Smooth muscle cell (in vitro differentiated cells): ENCODE results near the gene TMEM62. TPM values are rescaled to one million over a fixed set of nuclear protein-coding genes. Genes with fewer than 3 reads are reported as not detected.

Experiments used
- DNase-seq: peaks from one replicate; lab custom pipeline; 2025; ENCODE audit not compliant: unreplicated experiment; lab: John Stamatoyannopoulos, UW
- H2AFZ ChIP-seq: fragments of 200-600 bp; sonication (generic); 2 replicates; pipeline ENCODE4 v1.6.0; 2016; ENCODE audit warnings: antibody characterized with exemption, low read depth, mild to moderate bottlenecking
- H3F3A ChIP-seq: fragments of 200-600 bp; sonication (generic); 2 replicates; pipeline ENCODE4 v1.6.0; 2017; ENCODE audit warnings: antibody characterized with exemption, low read depth
- H3K27ac ChIP-seq: fragments of 200-600 bp; sonication (generic); 2 replicates; pipeline ENCODE4 v1.5.1; 2016; ENCODE audit warnings: low read depth, mild to moderate bottlenecking
- H3K27me3 ChIP-seq: fragments of 200-600 bp; sonication (generic); 2 replicates; pipeline ENCODE4 v1.6.1; 2016; ENCODE audit warnings: low read depth, mild to moderate bottlenecking
- H3K36me3 ChIP-seq: fragments of 200-600 bp; sonication (generic); 2 replicates; pipeline ENCODE4 v1.5.1; 2016; ENCODE audit warnings: low read depth
- H3K4me1 ChIP-seq: fragments of 200-600 bp; sonication (generic); 2 replicates; pipeline ENCODE4 v1.5.1; 2016; ENCODE audit warnings: low read depth
- H3K4me2 ChIP-seq: fragments of 200-600 bp; sonication (generic); 2 replicates; pipeline ENCODE4 v1.6.0; 2016; ENCODE audit warnings: mild to moderate bottlenecking
- H3K4me3 ChIP-seq: fragments of 200-600 bp; sonication (generic); 2 replicates; pipeline ENCODE4 v1.5.1; 2016; ENCODE audit warnings: mild to moderate bottlenecking
- H3K79me2 ChIP-seq: fragments of 200-600 bp; sonication (generic); 2 replicates; pipeline ENCODE4 v1.6.0; 2016; ENCODE audit warnings: low read depth, mild to moderate bottlenecking
- H3K9ac ChIP-seq: fragments of 200-600 bp; sonication (generic); 2 replicates; pipeline ENCODE4 v1.6.0; 2016; ENCODE audit warnings: low read depth
- H3K9me3 ChIP-seq: fragments of 200-600 bp; sonication (generic); replicated peaks from 2 replicates; pipeline ENCODE4 v1.5.1; 2016; ENCODE audit warnings: low read depth
- H4K20me1 ChIP-seq: fragments of 200-600 bp; sonication (generic); 2 replicates; pipeline ENCODE4 v1.6.0; 2016; ENCODE audit warnings: low read depth
- CTCF ChIP-seq: fragments of 200-600 bp; sonication (generic); IDR thresholded peaks from 2 replicates; pipeline ENCODE4 v1.5.1; 2017; ENCODE audit warnings: borderline replicate concordance, mild to moderate bottlenecking, antibody characterized with exemption; ENCODE audit not compliant: insufficient read depth, poor library complexity, severe bottlenecking
- WGBS: methylation state at CpG from one replicate; pipeline ENCODE4 v1.1.7; 2016; ENCODE audit warnings: low lambda C conversion rate; 5-methylcytosine and 5-hydroxymethylcytosine counted together
- polyA plus RNA-seq: library from polyadenylated mRNA; unstranded; fragments of >200 nt; fragmentation: Nextera tagmentation; extraction: Ambion mirVana; gene quantifications from 2 replicates; pipeline ENCODE4 v1.2.1, GENCODE V29; 2016
- total RNA-seq: library from RNA; depleted of rRNA; stranded (reverse); fragments of >200 nt; gene quantifications from 2 replicates; pipeline ENCODE4 v1.2.3, GENCODE V29; 2014

The TMEM62 gene
- total and polyA plus RNA-seq, 2 experiments from 2014 or later = 3.1 to 12.0 TPM

DNA sequence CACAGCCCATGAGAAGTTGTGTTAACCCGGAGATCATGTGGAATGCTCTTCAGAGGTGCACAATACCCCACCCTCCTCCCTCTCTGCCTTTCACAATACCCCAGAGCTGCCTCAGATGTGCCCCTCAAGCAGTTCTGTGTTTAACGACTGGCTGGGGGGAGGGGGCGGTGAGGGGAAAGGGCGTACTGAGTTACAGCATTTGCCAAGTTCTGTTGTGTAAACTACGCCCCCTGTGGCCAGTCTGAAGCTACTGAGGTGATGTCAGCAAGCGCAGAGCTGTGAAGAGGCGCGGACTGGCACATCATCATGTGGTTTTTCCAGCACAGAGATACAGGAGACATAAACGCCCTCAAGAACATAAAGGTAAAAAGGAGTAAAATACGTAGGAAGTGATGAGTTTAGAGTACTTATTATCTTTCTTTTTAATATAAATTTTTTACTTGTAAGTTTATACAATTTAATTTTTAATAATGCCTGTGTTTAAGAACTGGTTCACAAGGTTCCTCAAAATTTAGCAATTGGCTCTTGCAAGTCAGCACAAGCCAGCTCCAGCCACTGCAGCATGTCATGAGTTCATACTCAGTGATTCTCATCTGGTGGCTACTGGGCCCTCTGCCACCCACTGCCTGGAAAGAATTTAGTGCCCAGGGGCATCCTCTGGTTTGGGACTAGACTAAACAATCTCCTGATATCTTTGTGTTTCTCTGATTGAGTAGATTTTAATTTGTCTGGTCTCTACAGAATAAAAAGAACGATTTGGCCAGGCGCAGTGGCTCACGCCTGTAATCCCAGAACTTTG is 85.7 kb downstream of the TMEM62 start:
- TF ChIP-seq CTCF = peak; percentile 46
- Histone ChIP-seq H3K4me3 (no peak overlapping the region), H3K27ac (no peak overlapping the region), H3K9ac (no peak overlapping the region), H3K4me1 (peaks cover 4% of the 10 kb centered on the region), H3K36me3 (no peaks in the 10 kb centered on the region), H3K4me2 (no peak overlapping the region), H2AFZ (no peak overlapping the region), H3F3A (no peaks in the 10 kb centered on the region), H3K9me3 (no peaks in the 10 kb centered on the region), H3K27me3 (peaks cover 2% of the 10 kb centered on the region), H3K79me2 (no peaks in the 10 kb centered on the region), H4K20me1 (no peaks in the 10 kb centered on the region)
- 47% methylated on average over 13 of the region's 13 CpGs for WGBS
- DNase-seq = no peak

GRCh38 chr15:43219929-43220928 is 86.8 kb downstream of the TMEM62 start:
- DNase-seq = no peak
- no peaks in the 10 kb centered on the region for H3F3A ChIP-seq
- H4K20me1 ChIP-seq = no peaks in the 10 kb centered on the region
- TF ChIP-seq CTCF = no peak
- no peaks in the 10 kb centered on the region for H3K9me3 ChIP-seq
- H3K4me1 ChIP-seq = peaks cover 4% of the 10 kb centered on the region
- peaks cover 3% of the 10 kb centered on the region for H3K27me3 ChIP-seq
- no peaks in the 10 kb centered on the region for H3K36me3 ChIP-seq
- H3K27ac ChIP-seq = no peak overlapping the region
- no peak overlapping the region for H3K4me2 ChIP-seq
- no peak overlapping the region for H3K9ac ChIP-seq
- H2AFZ ChIP-seq = no peak overlapping the region
- 96% methylated on average over 16 of the region's 16 CpGs for WGBS
- H3K4me3 ChIP-seq = no peak overlapping the region
- no peaks in the 10 kb centered on the region for H3K79me2 ChIP-seq

DNA sequence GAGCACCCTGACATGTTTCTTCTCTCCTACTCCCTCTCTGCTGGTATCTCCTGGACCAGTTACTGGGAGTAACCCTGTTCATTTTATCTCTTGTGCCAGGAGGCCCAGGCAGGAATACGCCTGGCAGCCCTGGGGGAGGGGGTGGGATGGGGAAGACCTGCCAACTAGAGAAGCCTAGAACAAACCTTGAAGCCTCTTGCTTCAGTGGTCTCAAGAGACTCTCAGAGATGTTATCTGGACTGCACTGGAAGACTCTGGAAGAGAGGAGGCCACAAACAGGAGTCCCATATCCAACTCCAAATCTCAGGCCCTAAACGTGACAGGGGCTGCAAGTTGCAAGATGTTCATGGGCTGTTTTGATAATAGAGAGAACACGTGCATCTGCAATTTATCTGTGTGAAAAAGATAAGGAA is 87.6 kb downstream of the TMEM62 start, which contains the start of gene EPB42:
Gene EPB42, minus strand, starts transcription at position 28 of the 413 bp plus-strand sequence. CDS start 193 bp downstream, outside the sequence.
- Histone ChIP-seq H3K4me3 (no peak within 1 kb of the TSS), H3K27ac (no peak within 1 kb of the TSS), H3K36me3 (no peaks in the 10 kb centered on the region), H3F3A (no peaks in the 10 kb centered on the region), H3K79me2 (no peaks in the 10 kb centered on the region), H2AFZ (no peak within 1 kb of the TSS), H3K4me1 (peaks cover 4% of the 10 kb centered on the region), H4K20me1 (no peaks in the 10 kb centered on the region), H3K4me2 (no peak within 1 kb of the TSS), H3K9ac (no peak within 1 kb of the TSS), H3K27me3 (peaks cover 3% of the 10 kb centered on the region), H3K9me3 (no peaks in the 10 kb centered on the region)
- DNase-seq = no peak
- no peak for TF ChIP-seq CTCF
- WGBS = 84% methylated on average over 3 of the region's 3 CpGs
